ENCODE data around the gene STON2. TPM values are rescaled to one million over a fixed set of nuclear protein-coding genes. Genes with fewer than 3 reads are reported as not detected.
A peak's percentile ranks its signal among the peaks of the same experiment; 100 is the strongest.

Gene STON2
- total and polyA plus RNA-seq, 2 of the 8 experiments (the other 6 are each of a cell fraction or from before 2014, with no cell fraction given) = 8.9 to 50.0 TPM

DNA sequence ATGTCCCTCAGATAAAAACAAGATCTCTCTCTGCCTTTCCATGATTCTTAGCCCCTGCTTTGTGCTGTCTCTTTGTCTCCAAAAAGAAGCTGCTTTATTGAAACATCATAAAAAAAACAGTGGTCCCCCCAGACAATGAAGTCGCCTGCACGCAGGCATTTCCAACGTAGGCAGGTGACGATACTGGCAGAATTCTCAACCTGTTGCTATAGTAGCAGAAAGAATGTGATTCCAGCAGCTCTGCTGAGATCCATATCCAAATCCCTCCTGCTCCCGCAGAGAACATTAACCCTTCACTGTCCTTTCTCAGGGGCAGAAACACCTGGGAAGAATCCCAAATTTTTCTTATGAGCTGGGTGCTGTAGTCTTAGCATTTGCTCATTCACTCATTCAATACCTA, 84.8 kb downstream of the STON2 start (continued):
- TF ChIP-seq RNF2 (IDR thresholded peaks at IDR 0.05; ENCODE audit: borderline replicate concordance, low read depth, low read length, missing control alignments, poor library complexity, severe bottlenecking) (no peak), TAF7 (optimal IDR thresholded peaks at IDR 0.05; ENCODE audit: borderline replicate concordance, low read depth, low read length) (no peak), EGR1 (IDR thresholded peaks at IDR 0.05; ENCODE audit: borderline replicate concordance, low read depth, low read length) (no peak), RAD21 (IDR thresholded peaks at IDR 0.05 in 1 of 2, conservative IDR thresholded peaks at IDR 0.05 in 1 of 2; ENCODE audit: low read depth in 2 of 2, low read length in 2 of 2) (no peak), SAP30 (IDR thresholded peaks at IDR 0.05; ENCODE audit: insufficient read depth, insufficient replicate concordance, low read length) (no peak), POU5F1 (IDR thresholded peaks at IDR 0.05; ENCODE audit: low read depth, low read length) (0 out of 2 replicates have a peak, but pooled peaks have one; percentile 26), CEBPB (IDR thresholded peaks at IDR 0.05; ENCODE audit: low read depth, low read length) (no peak), POLR2A (IDR thresholded peaks at IDR 0.05; ENCODE audit: control extremely low read depth in 1 of 2, low read depth in 2 of 2, low read length in 2 of 2) (peak in 1 of 2 experiments; percentile 50; a peak in 2 of 3 replicates), SIX5 (IDR thresholded peaks at IDR 0.05; ENCODE audit: low read depth, low read length) (no peak), ZNF274 (IDR thresholded peaks at IDR 0.05; ENCODE audit: borderline replicate concordance, extremely low read depth, low read length) (no peak), RXRA (IDR thresholded peaks at IDR 0.05; ENCODE audit: insufficient read depth, low read depth, low read length) (no peak), CTBP2 (IDR thresholded peaks at IDR 0.05; ENCODE audit: borderline replicate concordance, insufficient read depth, insufficient read length, low read length) (no peak), ASH2L (IDR thresholded peaks at IDR 0.05; ENCODE audit: low read length) (peak; percentile 92), NANOG (IDR thresholded peaks at IDR 0.05; ENCODE audit: insufficient read depth, low read depth, low read length, poor library complexity, severe bottlenecking) (no peak), RBBP5 (IDR thresholded peaks at IDR 0.05; ENCODE audit: borderline replicate concordance, low read depth, low read length) (no peak), CREB1 (IDR thresholded peaks at IDR 0.05) (peak; percentile 62; the same call in 1 of the 2 replicates)
- TF ChIP-seq, protein P1, sequence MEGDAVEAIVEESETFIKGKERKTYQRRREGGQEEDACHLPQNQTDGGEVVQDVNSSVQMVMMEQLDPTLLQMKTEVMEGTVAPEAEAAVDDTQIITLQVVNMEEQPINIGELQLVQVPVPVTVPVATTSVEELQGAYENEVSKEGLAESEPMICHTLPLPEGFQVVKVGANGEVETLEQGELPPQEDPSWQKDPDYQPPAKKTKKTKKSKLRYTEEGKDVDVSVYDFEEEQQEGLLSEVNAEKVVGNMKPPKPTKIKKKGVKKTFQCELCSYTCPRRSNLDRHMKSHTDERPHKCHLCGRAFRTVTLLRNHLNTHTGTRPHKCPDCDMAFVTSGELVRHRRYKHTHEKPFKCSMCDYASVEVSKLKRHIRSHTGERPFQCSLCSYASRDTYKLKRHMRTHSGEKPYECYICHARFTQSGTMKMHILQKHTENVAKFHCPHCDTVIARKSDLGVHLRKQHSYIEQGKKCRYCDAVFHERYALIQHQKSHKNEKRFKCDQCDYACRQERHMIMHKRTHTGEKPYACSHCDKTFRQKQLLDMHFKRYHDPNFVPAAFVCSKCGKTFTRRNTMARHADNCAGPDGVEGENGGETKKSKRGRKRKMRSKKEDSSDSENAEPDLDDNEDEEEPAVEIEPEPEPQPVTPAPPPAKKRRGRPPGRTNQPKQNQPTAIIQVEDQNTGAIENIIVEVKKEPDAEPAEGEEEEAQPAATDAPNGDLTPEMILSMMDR (IDR thresholded peaks at IDR 0.05; ENCODE audit: control extremely low read depth in 1 of 3, insufficient read depth in 1 of 3, low read depth in 1 of 3, low read length in 3 of 3) = no peak
- TF ChIP-seq, protein P2, sequence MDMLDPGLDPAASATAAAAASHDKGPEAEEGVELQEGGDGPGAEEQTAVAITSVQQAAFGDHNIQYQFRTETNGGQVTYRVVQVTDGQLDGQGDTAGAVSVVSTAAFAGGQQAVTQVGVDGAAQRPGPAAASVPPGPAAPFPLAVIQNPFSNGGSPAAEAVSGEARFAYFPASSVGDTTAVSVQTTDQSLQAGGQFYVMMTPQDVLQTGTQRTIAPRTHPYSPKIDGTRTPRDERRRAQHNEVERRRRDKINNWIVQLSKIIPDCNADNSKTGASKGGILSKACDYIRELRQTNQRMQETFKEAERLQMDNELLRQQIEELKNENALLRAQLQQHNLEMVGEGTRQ (IDR thresholded peaks at IDR 0.05; ENCODE audit: low read length) = no peak
- TF ChIP-seq, protein P3, sequence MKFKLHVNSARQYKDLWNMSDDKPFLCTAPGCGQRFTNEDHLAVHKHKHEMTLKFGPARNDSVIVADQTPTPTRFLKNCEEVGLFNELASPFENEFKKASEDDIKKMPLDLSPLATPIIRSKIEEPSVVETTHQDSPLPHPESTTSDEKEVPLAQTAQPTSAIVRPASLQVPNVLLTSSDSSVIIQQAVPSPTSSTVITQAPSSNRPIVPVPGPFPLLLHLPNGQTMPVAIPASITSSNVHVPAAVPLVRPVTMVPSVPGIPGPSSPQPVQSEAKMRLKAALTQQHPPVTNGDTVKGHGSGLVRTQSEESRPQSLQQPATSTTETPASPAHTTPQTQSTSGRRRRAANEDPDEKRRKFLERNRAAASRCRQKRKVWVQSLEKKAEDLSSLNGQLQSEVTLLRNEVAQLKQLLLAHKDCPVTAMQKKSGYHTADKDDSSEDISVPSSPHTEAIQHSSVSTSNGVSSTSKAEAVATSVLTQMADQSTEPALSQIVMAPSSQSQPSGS (IDR thresholded peaks at IDR 0.05; ENCODE audit: low read length) = 0 out of 2 replicates have a peak, but pooled peaks have one; percentile 51

Measured in H1 (cell line).